Ovary (tissue), 9 donors: Measurements from ENCODE around the gene ROBO2. TPM values are rescaled to one million over a fixed set of nuclear protein-coding genes. Genes with fewer than 3 reads are reported as not detected.

Experiments used
- DNase-seq, 5 donors: peaks; one replicate each; pipeline ENCODE4 v3.0.0-alpha.2; 2019 to 2020
- H3K27ac ChIP-seq, 2 donors: fragments of 200-600 bp; one replicate each; pipeline versions ENCODE4 v1.5.1 to v1.8.0; 2019 to 2022
- H3K27me3 ChIP-seq: fragments of 200-600 bp; one replicate; pipeline ENCODE4 v1.8.0; 2022
- H3K36me3 ChIP-seq: fragments of 200-600 bp; sonication (generic); one replicate; pipeline ENCODE4 v1.5.1; 2019
- H3K4me1 ChIP-seq: one replicate; pipeline ENCODE4 v1.8.1; 2013; ENCODE audit warnings: mild to moderate bottlenecking, moderate library complexity; ENCODE audit not compliant: insufficient read depth
- H3K4me3 ChIP-seq: fragments of 200-600 bp; sonication (generic); one replicate; pipeline ENCODE4 v1.5.1; 2017
- H3K9me3 ChIP-seq, 2 donors: fragments of 200-600 bp in 1 of 2; sonication (generic) in 1 of 2; one replicate each; pipeline versions ENCODE4 v1.5.1 to v1.8.1; 2013 to 2019; ENCODE audit warnings: mild to moderate bottlenecking in 1 of 2, moderate library complexity in 1 of 2
- CTCF ChIP-seq, 3 donors: fragments of 450-650 bp in 2 of 3; fragments of 200-600 bp in 1 of 3; IDR thresholded peaks; one replicate each; pipeline versions ENCODE4 v1.5.1 to v1.8.0; 2016 to 2022; ENCODE audit warnings: antibody characterized with exemption in 3 of 3, mild to moderate bottlenecking in 1 of 3
- EP300 ChIP-seq: sonication (generic); formaldehyde crosslinking; IDR thresholded peaks from one replicate; pipeline ENCODE4 v1.6.1; 2017; ENCODE audit warnings: antibody characterized with exemption
- POLR2A ChIP-seq: fragments of 450-650 bp; IDR thresholded peaks from one replicate; pipeline ENCODE4 v1.6.1; 2017; ENCODE audit warnings: antibody characterized with exemption, mild to moderate bottlenecking, moderate library complexity
- WGBS, 3 donors: extraction: QIAGEN DNeasy Blood & Tissue Kit in 1 of 3; methylation state at CpG; one replicate each; pipeline versions ENCODE4 v1.1.5 to v1.1.7; 2013 to 2017; 5-methylcytosine and 5-hydroxymethylcytosine counted together
- intact Hi-C, 4 donors: fragments of 100-400 bp; cut with DNase I; formaldehyde crosslinking; loops; one replicate each; pipeline versions ENCODE4 v1.11.0 to v1.15.1; 2022 to 2023
- polyA plus RNA-seq, 2 donors: library from polyadenylated mRNA; stranded (reverse); fragments of 200-250 nt in 1 of 2; fragments of 350-450 nt in 1 of 2; fragmentation: Illumina TruSeq in 1 of 2; extraction: RNeasy Lipid Tissue Mini Kit (QIAGEN cat#74804) in 1 of 2; gene quantifications; one replicate each; pipeline ENCODE4 v1.2.3, GENCODE V29; 2013 to 2014
- total RNA-seq, 7 donors: library from RNA; depleted of rRNA in 2 of 7; stranded (reverse); fragments of >200 nt in 2 of 7; fragmentation: NEBNext Ultra II Directional in 3 of 7; extraction: Animal tissue kit (Norgen Biotek cat#: 25700) in 3 of 7; gene quantifications; one replicate each; pipeline versions ENCODE4 v1.1.0 to v1.2.4, GENCODE V29; 2016 to 2023
- donor health status: DM: no; HTN: no; CAD: no; lungs with moderate emphysema.
- donor health status: DM: no; HTN: no; CAD: no.
- donor health status: Bipolar disorder and iron deficiency.
- donor health status: DM: yes; HTN: yes; CAD: no.
- donor health status: DM: no; HTN: no; CAD: no.
- donor health status: DM: yes; HTN: yes; CAD: no.

The ROBO2 gene
- total and polyA plus RNA-seq, 9 donors = 3.4 to 14.8 (median 5.6) TPM

- intact Hi-C loops = no loop called here
- H3K27me3 ChIP-seq = no peaks in the 10 kb centered on the region
- no peak for DNase-seq
- TF ChIP-seq POLR2A (no peak), EP300 (no peak), CTCF (IDR thresholded peaks at IDR 0.05) (no peak)
- 85 to 87% (median 87%) methylated on average over 1 of the region's 1 CpG for WGBS, 3 donors
- no peaks in the 10 kb centered on the region for H3K9me3 ChIP-seq
- H3K27ac ChIP-seq = no peak overlapping the region
- no peak overlapping the region for H3K4me3 ChIP-seq
- H3K4me1 ChIP-seq = no peaks in the 10 kb centered on the region
- H3K36me3 ChIP-seq = no peaks in the 10 kb centered on the region
Measured at GRCh38 chr3:77489216-77489615, 449.3 kb downstream of the ROBO2 start.

- Histone ChIP-seq H3K4me1 (no peaks in the 10 kb centered on the region), H3K27ac (no peak overlapping the region), H3K4me3 (no peak overlapping the region), H3K36me3 (no peaks in the 10 kb centered on the region), H3K27me3 (no peaks in the 10 kb centered on the region), H3K9me3 (no peaks in the 10 kb centered on the region)
- DNase-seq = no peak
- 93 to 95% (median 94%) methylated on average over 1 of the region's 1 CpG for WGBS, 3 donors
- intact Hi-C loops = no loop called here
- TF ChIP-seq EP300 = no peak
- TF ChIP-seq POLR2A = no peak
- no peak for TF ChIP-seq CTCF (IDR thresholded peaks at IDR 0.05)
Measured at GRCh38 chr3:77491961-77492360, 452.1 kb downstream of the ROBO2 start.

- Histone ChIP-seq H3K9me3 (no peaks in the 10 kb centered on the region), H3K4me1 (no peaks in the 10 kb centered on the region), H3K36me3 (no peaks in the 10 kb centered on the region), H3K27me3 (no peaks in the 10 kb centered on the region), H3K27ac (no peak overlapping the region), H3K4me3 (no peak overlapping the region)
- WGBS, 3 donors = 77 to 88% (median 83%) methylated on average over 2 of the region's 2 CpGs
- TF ChIP-seq CTCF (IDR thresholded peaks at IDR 0.05) (no peak), POLR2A (no peak), EP300 (no peak)
- intact Hi-C loops = no loop called here
- no peak for DNase-seq
Measured at GRCh38 chr3:77500721-77501120, 460.8 kb downstream of the ROBO2 start.

- no peak for DNase-seq
- no peak overlapping the region for H3K27ac ChIP-seq
- H3K4me1 ChIP-seq = no peaks in the 10 kb centered on the region
- 91 to 93% (median 92%) methylated on average over 5 of the region's 5 CpGs for WGBS, 3 donors
- H3K27me3 ChIP-seq = no peaks in the 10 kb centered on the region
- H3K4me3 ChIP-seq = no peak overlapping the region
- H3K9me3 ChIP-seq = no peaks in the 10 kb centered on the region
- H3K36me3 ChIP-seq = no peaks in the 10 kb centered on the region
- intact Hi-C loops = no loop called here
- no peak for TF ChIP-seq POLR2A
- no peak for TF ChIP-seq EP300
- TF ChIP-seq CTCF (IDR thresholded peaks at IDR 0.05) = no peak
Measured at GRCh38 chr3:77506384-77506783, 466.5 kb downstream of the ROBO2 start.

- no peaks in the 10 kb centered on the region for H3K9me3 ChIP-seq
- H3K27ac ChIP-seq = no peak overlapping the region
- TF ChIP-seq POLR2A (no peak), CTCF (IDR thresholded peaks at IDR 0.05) (no peak), EP300 (no peak)
- 19 to 39% (median 24%) methylated on average over 5 of the region's 5 CpGs for WGBS, 3 donors
- intact Hi-C loops = no loop called here
- no peak overlapping the region for H3K4me3 ChIP-seq
- DNase-seq = no peak
- no peaks in the 10 kb centered on the region for H3K27me3 ChIP-seq
- peaks cover 2% of the 10 kb centered on the region for H3K4me1 ChIP-seq
- H3K36me3 ChIP-seq = no peaks in the 10 kb centered on the region
Measured at GRCh38 chr3:77513542-77513941, 473.6 kb downstream of the ROBO2 start.
